ENCODE measurements around the gene MAP2. TPM values are rescaled to one million over a fixed set of nuclear protein-coding genes. Genes with fewer than 3 reads are reported as not detected.
A peak's percentile ranks its signal among the peaks of the same experiment; 100 is the strongest.

The MAP2 gene
- total RNA-seq, 1 experiment from 2014 or later = 7.6 TPM

GRCh38 chr2:209592106-209592505 lies 168.3 kb downstream of the MAP2 start (continued):
- TF ChIP-seq USF2 (CRISPR knock-in tag; IDR thresholded peaks at IDR 0.05) (no peak), NFE2L1 (CRISPR knock-in tag; IDR thresholded peaks at IDR 0.05) (no peak), ZNF416 (CRISPR knock-in tag; IDR thresholded peaks at IDR 0.05) (no peak), ZNF423 (CRISPR knock-in tag; IDR thresholded peaks at IDR 0.05) (no peak), NFYB (CRISPR knock-in tag; conservative IDR thresholded peaks at IDR 0.05; ENCODE audit: low read depth) (no peak), SMAD3 (CRISPR knock-in tag; IDR thresholded peaks at IDR 0.05; ENCODE audit: borderline replicate concordance) (no peak), ZNF317 (CRISPR knock-in tag; IDR thresholded peaks at IDR 0.05; ENCODE audit: borderline replicate concordance, low read depth) (no peak)

DNA sequence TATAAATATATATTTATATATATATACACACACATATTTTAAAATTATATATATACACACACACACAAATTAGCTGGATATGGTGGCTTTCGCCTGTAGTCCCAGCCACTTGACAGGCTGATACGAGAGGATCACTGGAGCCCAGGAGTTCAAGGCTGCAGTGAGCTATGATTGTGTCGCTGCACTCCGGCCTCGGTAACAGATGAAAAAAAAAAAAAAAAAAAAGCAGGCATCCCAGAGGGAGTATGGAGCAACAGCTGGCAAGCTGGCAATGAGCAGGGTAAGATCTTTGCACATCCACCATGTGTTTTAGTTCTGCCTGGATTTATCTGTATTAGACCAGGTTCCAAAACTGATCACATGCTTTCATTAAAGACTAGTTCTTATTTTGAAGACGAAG lies 170.1 kb downstream of the MAP2 start:
- Mint-ChIP-seq H3K4me3 (no peak overlapping the region), H3K27me3 (ENCODE audit: low read depth) (no peaks in the 10 kb centered on the region; the same call in 1 of the 2 replicates), H3K36me3 (peaks cover 2% of the 10 kb centered on the region; the same call in 1 of the 2 replicates), H3K27ac (no peak overlapping the region), H3K4me1 (no peaks in the 10 kb centered on the region), H3K9me3 (peaks cover 10% of the 10 kb centered on the region; the same call in 1 of the 2 replicates)
- ChIA-PET POLR2A (interaction anchor here (0.6 kb wide), 1 partner anchor 142 kb away, joined by 3 read pairs; no protein-coding TSS in a partner anchor), CTCF (interaction anchor here (0.6 kb wide), 1 partner anchor 367 kb away, joined by 4 read pairs; no protein-coding TSS in a partner anchor)
- DNase-seq (ENCODE audit: low spot score) = no peak
- no peak for ATAC-seq
- TF ChIP-seq, protein P1, sequence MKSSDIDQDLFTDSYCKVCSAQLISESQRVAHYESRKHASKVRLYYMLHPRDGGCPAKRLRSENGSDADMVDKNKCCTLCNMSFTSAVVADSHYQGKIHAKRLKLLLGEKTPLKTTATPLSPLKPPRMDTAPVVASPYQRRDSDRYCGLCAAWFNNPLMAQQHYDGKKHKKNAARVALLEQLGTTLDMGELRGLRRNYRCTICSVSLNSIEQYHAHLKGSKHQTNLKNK (CRISPR knock-in tag; IDR thresholded peaks at IDR 0.05) = no peak
- no peak for TF ChIP-seq E2F5 (CRISPR knock-in tag; IDR thresholded peaks at IDR 0.05)
- TF ChIP-seq HMGA2 (CRISPR knock-in tag; IDR thresholded peaks at IDR 0.05) = peak; percentile 74; the same call in 1 of the 2 replicates

DNA sequence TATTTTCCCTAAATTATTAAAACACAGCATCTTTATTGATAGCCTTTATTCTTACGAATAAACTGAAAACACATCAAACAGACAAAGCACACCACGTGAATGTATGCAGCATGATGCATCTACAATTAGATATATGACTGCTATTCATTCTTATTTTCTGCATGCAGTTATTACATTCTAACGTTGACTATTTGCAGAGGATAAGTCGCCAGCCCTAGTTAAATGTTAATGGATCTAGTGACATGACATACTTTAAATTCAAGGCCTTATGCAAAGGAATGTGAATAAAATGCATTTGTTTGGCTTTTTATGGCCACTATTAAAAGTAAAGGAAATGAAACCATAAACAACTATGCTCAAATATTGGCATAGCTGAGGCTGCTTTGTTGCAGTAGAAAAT lies 172.4 kb downstream of the MAP2 start:
- POLR2A ChIA-PET = no interaction called here
- CTCF ChIA-PET = no interaction called here
- no peak for DNase-seq (ENCODE audit: low spot score)
- H3K36me3 Mint-ChIP-seq = peaks cover 5% of the 10 kb centered on the region
- H3K27ac Mint-ChIP-seq = no peak overlapping the region
- no peak overlapping the region for H3K4me3 Mint-ChIP-seq
- no peak for ATAC-seq
- H3K27me3 Mint-ChIP-seq (ENCODE audit: low read depth) = no peaks in the 10 kb centered on the region; the same call in 1 of the 2 replicates
- H3K9me3 Mint-ChIP-seq = peaks cover 13% of the 10 kb centered on the region
- H3K4me1 Mint-ChIP-seq = peaks cover 12% of the 10 kb centered on the region
- no peak for TF ChIP-seq IRF1 (CRISPR knock-in tag; IDR thresholded peaks at IDR 0.05)
- no peak for TF ChIP-seq MXD4 (CRISPR knock-in tag; IDR thresholded peaks at IDR 0.05; ENCODE audit: borderline replicate concordance)
- TF ChIP-seq, protein P2, sequence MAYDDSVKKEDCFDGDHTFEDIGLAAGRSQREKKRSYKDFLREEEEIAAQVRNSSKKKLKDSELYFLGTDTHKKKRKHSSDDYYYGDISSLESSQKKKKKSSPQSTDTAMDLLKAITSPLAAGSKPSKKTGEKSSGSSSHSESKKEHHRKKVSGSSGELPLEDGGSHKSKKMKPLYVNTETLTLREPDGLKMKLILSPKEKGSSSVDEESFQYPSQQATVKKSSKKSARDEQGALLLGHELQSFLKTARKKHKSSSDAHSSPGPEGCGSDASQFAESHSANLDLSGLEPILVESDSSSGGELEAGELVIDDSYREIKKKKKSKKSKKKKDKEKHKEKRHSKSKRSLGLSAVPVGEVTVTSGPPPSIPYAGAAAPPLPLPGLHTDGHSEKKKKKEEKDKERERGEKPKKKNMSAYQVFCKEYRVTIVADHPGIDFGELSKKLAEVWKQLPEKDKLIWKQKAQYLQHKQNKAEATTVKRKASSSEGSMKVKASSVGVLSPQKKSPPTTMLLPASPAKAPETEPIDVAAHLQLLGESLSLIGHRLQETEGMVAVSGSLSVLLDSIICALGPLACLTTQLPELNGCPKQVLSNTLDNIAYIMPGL (CRISPR knock-in tag; IDR thresholded peaks at IDR 0.05) = no peak
- no peak for TF ChIP-seq JAZF1 (CRISPR knock-in tag; IDR thresholded peaks at IDR 0.05)
- TF ChIP-seq, protein P3, sequence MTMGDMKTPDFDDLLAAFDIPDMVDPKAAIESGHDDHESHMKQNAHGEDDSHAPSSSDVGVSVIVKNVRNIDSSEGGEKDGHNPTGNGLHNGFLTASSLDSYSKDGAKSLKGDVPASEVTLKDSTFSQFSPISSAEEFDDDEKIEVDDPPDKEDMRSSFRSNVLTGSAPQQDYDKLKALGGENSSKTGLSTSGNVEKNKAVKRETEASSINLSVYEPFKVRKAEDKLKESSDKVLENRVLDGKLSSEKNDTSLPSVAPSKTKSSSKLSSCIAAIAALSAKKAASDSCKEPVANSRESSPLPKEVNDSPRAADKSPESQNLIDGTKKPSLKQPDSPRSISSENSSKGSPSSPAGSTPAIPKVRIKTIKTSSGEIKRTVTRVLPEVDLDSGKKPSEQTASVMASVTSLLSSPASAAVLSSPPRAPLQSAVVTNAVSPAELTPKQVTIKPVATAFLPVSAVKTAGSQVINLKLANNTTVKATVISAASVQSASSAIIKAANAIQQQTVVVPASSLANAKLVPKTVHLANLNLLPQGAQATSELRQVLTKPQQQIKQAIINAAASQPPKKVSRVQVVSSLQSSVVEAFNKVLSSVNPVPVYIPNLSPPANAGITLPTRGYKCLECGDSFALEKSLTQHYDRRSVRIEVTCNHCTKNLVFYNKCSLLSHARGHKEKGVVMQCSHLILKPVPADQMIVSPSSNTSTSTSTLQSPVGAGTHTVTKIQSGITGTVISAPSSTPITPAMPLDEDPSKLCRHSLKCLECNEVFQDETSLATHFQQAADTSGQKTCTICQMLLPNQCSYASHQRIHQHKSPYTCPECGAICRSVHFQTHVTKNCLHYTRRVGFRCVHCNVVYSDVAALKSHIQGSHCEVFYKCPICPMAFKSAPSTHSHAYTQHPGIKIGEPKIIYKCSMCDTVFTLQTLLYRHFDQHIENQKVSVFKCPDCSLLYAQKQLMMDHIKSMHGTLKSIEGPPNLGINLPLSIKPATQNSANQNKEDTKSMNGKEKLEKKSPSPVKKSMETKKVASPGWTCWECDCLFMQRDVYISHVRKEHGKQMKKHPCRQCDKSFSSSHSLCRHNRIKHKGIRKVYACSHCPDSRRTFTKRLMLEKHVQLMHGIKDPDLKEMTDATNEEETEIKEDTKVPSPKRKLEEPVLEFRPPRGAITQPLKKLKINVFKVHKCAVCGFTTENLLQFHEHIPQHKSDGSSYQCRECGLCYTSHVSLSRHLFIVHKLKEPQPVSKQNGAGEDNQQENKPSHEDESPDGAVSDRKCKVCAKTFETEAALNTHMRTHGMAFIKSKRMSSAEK (CRISPR knock-in tag; IDR thresholded peaks at IDR 0.05; ENCODE audit: borderline replicate concordance) = no peak
- TF ChIP-seq ARID4B (CRISPR knock-in tag; IDR thresholded peaks at IDR 0.05; ENCODE audit: borderline replicate concordance) = no peak
- no peak for TF ChIP-seq CBFB (CRISPR knock-in tag; IDR thresholded peaks at IDR 0.05; ENCODE audit: low read depth)
- TF ChIP-seq ATF2 (CRISPR knock-in tag; IDR thresholded peaks at IDR 0.05; ENCODE audit: borderline replicate concordance, low read depth) = no peak
